H1 (cell line): ENCODE results near the gene PLA1A. TPM values are rescaled to one million over a fixed set of nuclear protein-coding genes. Genes with fewer than 3 reads are reported as not detected.

Experiments
- CTCF ChIA-PET: fragments of 300-600 bp; sonication (Branson Sonifier 250); formaldehyde crosslinking; loops from one replicate; lab custom pipeline; 2021; ENCODE audit not compliant: partially characterized antibody; lab: Charles Lee
- POLR2A ChIA-PET: fragments of 300-600 bp; sonication (Branson Sonifier 250); formaldehyde crosslinking; loops from one replicate; lab custom pipeline; 2021; ENCODE audit warnings: inconsistent platforms; ENCODE audit not compliant: partially characterized antibody; lab: Charles Lee
- DNase-seq, 2 experiments: peaks; one replicate each; pipeline versions ENCODE4 v3.0.0 to v3.0.0-alpha.2; 2010 to 2022; ENCODE audit warnings: low spot score in 2 of 2, low read depth in 1 of 2, mixed read lengths in 1 of 2
- FAIRE-seq: peaks from 2 replicates; lab custom pipeline; 2011; peaks lifted over from hg19 to GRCh38; lab: Jason Lieb, UNC
- H2AFZ ChIP-seq: 2 replicates; pipeline ENCODE4 v1.8.1; 2012; ENCODE audit warnings: low read length, inconsistent platforms
- H2AK5ac ChIP-seq: 2 replicates; pipeline ENCODE4 v1.6.1; 2013; ENCODE audit warnings: low read depth, low read length
- H2BK120ac ChIP-seq: replicated peaks from 2 replicates; pipeline ENCODE3; 2013; ENCODE audit warnings: low read depth, low read length, inconsistent platforms
- H2BK12ac ChIP-seq: 2 replicates; pipeline ENCODE4 v1.6.1; 2013; ENCODE audit warnings: low read depth, low read length
- H2BK15ac ChIP-seq: 2 replicates; pipeline ENCODE4 v1.6.1; 2013; ENCODE audit warnings: low read length
- H2BK20ac ChIP-seq: 2 replicates; pipeline ENCODE4 v1.6.1; 2013; ENCODE audit warnings: low read length
- H2BK5ac ChIP-seq: 2 replicates; pipeline ENCODE4 v1.6.1; 2013; ENCODE audit warnings: low read depth, low read length
- H3K14ac ChIP-seq: 2 replicates; pipeline ENCODE4 v1.6.1; 2013; ENCODE audit warnings: inconsistent platforms; ENCODE audit not compliant: insufficient read length
- H3K18ac ChIP-seq: 2 replicates; pipeline ENCODE4 v1.6.1; 2013; ENCODE audit warnings: low read length; ENCODE audit errors: extremely low read depth
- H3K23ac ChIP-seq: 2 replicates; pipeline ENCODE4 v1.6.1; 2013; ENCODE audit warnings: inconsistent platforms; ENCODE audit not compliant: insufficient read length
- H3K23me2 ChIP-seq: 2 replicates; pipeline ENCODE4 v1.6.1; 2013; ENCODE audit warnings: low read depth, low read length
- H3K27ac ChIP-seq: 2 replicates; pipeline ENCODE4 v1.6.1; 2011; ENCODE audit warnings: low read depth, low read length, inconsistent platforms
- H3K27me3 ChIP-seq, 4 experiments: replicated peaks in 1 of 4; 1 replicate in 1 of 4; 2 replicates in 3 of 4; pipeline versions ENCODE4 v1.6.1 to v1.8.1; 2011 to 2013; ENCODE audit warnings: low read length in 3 of 4, mild to moderate bottlenecking in 3 of 4, inconsistent platforms in 2 of 4, mixed read lengths in 2 of 4, moderate library complexity in 1 of 4; ENCODE audit not compliant: control insufficient read depth in 3 of 4, insufficient read depth in 3 of 4; ENCODE audit errors: extremely low read depth in 1 of 4
- H3K36me3 ChIP-seq, 4 experiments: 2 replicates each; pipeline versions ENCODE4 v1.6.1 to v1.8.1; 2011 to 2013; ENCODE audit warnings: mild to moderate bottlenecking in 4 of 4, low read length in 3 of 4, moderate library complexity in 2 of 4, control low read depth in 1 of 4, inconsistent platforms in 1 of 4; ENCODE audit not compliant: insufficient read depth in 4 of 4, control insufficient read depth in 2 of 4
- H3K4ac ChIP-seq: replicated peaks from 2 replicates; pipeline ENCODE3; 2013; ENCODE audit warnings: low read length, low read depth, mixed read lengths, inconsistent platforms; ENCODE audit not compliant: insufficient read length
- H3K4me1 ChIP-seq, 4 experiments: replicated peaks in 1 of 4; 1 replicate in 1 of 4; 2 replicates in 3 of 4; pipeline versions ENCODE4 v1.6.1 to v1.8.1; 2011 to 2013; ENCODE audit warnings: low read length in 3 of 4, inconsistent platforms in 2 of 4, mixed read lengths in 1 of 4; ENCODE audit not compliant: insufficient read depth in 4 of 4, control insufficient read depth in 3 of 4
- H3K4me2 ChIP-seq, 2 experiments: 2 replicates each; pipeline versions ENCODE4 v1.6.1 to v1.8.1; 2011 to 2013; ENCODE audit warnings: low read depth in 2 of 2, low read length in 2 of 2, control low read depth in 1 of 2, inconsistent platforms in 1 of 2, mild to moderate bottlenecking in 1 of 2; ENCODE audit not compliant: insufficient read depth in 1 of 2
- H3K4me3 ChIP-seq, 4 experiments: fragments of 200-600, 300-600 bp in 1 of 4; sonication (generic), shearing (Covaris generic), sonication (Bioruptor Twin) in 1 of 4; 2 replicates each; pipeline versions ENCODE4 v1.5.1 to v1.8.1; 2011 to 2016; ENCODE audit warnings: low read length in 4 of 4, low read depth in 3 of 4, control low read depth in 2 of 4, inconsistent platforms in 2 of 4, mild to moderate bottlenecking in 2 of 4, mixed read lengths in 1 of 4, moderate library complexity in 1 of 4; ENCODE audit not compliant: insufficient read depth in 2 of 4; ENCODE audit errors: extremely low read depth in 1 of 4
- H3K56ac ChIP-seq: replicated peaks from 2 replicates; pipeline ENCODE3; 2013; ENCODE audit warnings: low read depth, mild to moderate bottlenecking, mixed read lengths, low read length, inconsistent platforms; ENCODE audit not compliant: insufficient read length
- H3K79me1 ChIP-seq: 2 replicates; pipeline ENCODE4 v1.6.1; 2013; ENCODE audit warnings: low read depth, low read length, control low read depth
- H3K79me2 ChIP-seq, 2 experiments: 2 replicates each; pipeline versions ENCODE4 v1.6.1 to v1.8.1; 2012 to 2013; ENCODE audit warnings: low read length in 2 of 2, mild to moderate bottlenecking in 2 of 2, inconsistent platforms in 1 of 2; ENCODE audit not compliant: insufficient read depth in 2 of 2, control insufficient read depth in 1 of 2
- H3K9ac ChIP-seq, 4 experiments: replicated peaks in 1 of 4; 1 replicate in 1 of 4; 2 replicates in 3 of 4; pipeline versions ENCODE4 v1.6.1 to v1.8.1; 2011 to 2013; ENCODE audit warnings: low read depth in 3 of 4, low read length in 3 of 4, control low read depth in 2 of 4, mild to moderate bottlenecking in 2 of 4, moderate library complexity in 2 of 4, inconsistent platforms in 1 of 4; ENCODE audit errors: extremely low read depth in 1 of 4
- H3K9me3 ChIP-seq, 2 experiments: 2 replicates each; pipeline versions ENCODE4 v1.6.1 to v1.8.1; 2012 to 2013; ENCODE audit warnings: mild to moderate bottlenecking in 2 of 2, moderate library complexity in 2 of 2, control low read depth in 1 of 2, inconsistent platforms in 1 of 2, low read depth in 1 of 2, low read length in 1 of 2, mixed read lengths in 1 of 2; ENCODE audit not compliant: insufficient read depth in 2 of 2
- H4K20me1 ChIP-seq, 2 experiments: replicated peaks in 1 of 2; 2 replicates each; pipeline versions ENCODE3 to v1.8.1; 2011 to 2013; ENCODE audit warnings: inconsistent platforms in 2 of 2, low read length in 2 of 2, mild to moderate bottlenecking in 1 of 2; ENCODE audit not compliant: insufficient read depth in 2 of 2, control insufficient read depth in 1 of 2
- H4K5ac ChIP-seq: 2 replicates; pipeline ENCODE4 v1.6.1; 2013; ENCODE audit warnings: low read length, low read depth, mixed read lengths, inconsistent platforms; ENCODE audit not compliant: insufficient read length
- H4K8ac ChIP-seq: 2 replicates; pipeline ENCODE4 v1.8.0; 2013; ENCODE audit warnings: mild to moderate bottlenecking, moderate library complexity, low read length, inconsistent platforms; ENCODE audit not compliant: insufficient read depth; ENCODE audit errors: extremely low read depth
- H4K91ac ChIP-seq: replicated peaks from 2 replicates; pipeline ENCODE3; 2013; ENCODE audit warnings: low read length, mixed read lengths, inconsistent platforms; ENCODE audit not compliant: insufficient read length
- CHD1 ChIP-seq: IDR thresholded peaks from 2 replicates; pipeline ENCODE4 v1.6.1; 2012; ENCODE audit warnings: low read depth, low read length, improper control_type of control experiment
- HDAC6 ChIP-seq: IDR thresholded peaks from one replicate; pipeline ENCODE4 v1.7.1; 2012; ENCODE audit warnings: low read depth, mild to moderate bottlenecking, inconsistent platforms, low read length, moderate library complexity
- JUN ChIP-seq: IDR thresholded peaks from 2 replicates; pipeline ENCODE4 v1.6.1; 2011; ENCODE audit warnings: low read depth, mild to moderate bottlenecking, improper control_type of control experiment, low read length
- KDM1A ChIP-seq: fragments of 200-600, 300-600 bp; sonication (generic); IDR thresholded peaks from 2 replicates; pipeline ENCODE4 v1.7.1; 2016; ENCODE audit warnings: mild to moderate bottlenecking, low read length, borderline replicate concordance
- RNF2 ChIP-seq: fragments of 200-900, 300-1000 bp; sonication (generic); IDR thresholded peaks from 2 replicates; pipeline ENCODE4 v1.7.1; 2016; ENCODE audit warnings: borderline replicate concordance, low read depth, mild to moderate bottlenecking, antibody characterized with exemption, low read length; ENCODE audit not compliant: poor library complexity, severe bottlenecking; ENCODE audit errors: missing control alignments
- SIX5 ChIP-seq: IDR thresholded peaks from 2 replicates; pipeline ENCODE4 v1.6.1; 2011; ENCODE audit warnings: mild to moderate bottlenecking, low read depth, low read length
- WGBS, 2 experiments: shearing (Covaris generic) in 1 of 2; methylation state at CpG; one replicate each; pipeline versions ENCODE4 v1.1.6 to v1.1.7; 2013 to 2015; ENCODE audit warnings: low lambda C conversion rate in 2 of 2, mixed read lengths in 2 of 2, inconsistent platforms in 1 of 2, low coverage in 1 of 2, missing lambda C conversion rate in 1 of 2; ENCODE audit not compliant: insufficient replicate concordance in 2 of 2, insufficient coverage in 1 of 2, insufficient read length in 1 of 2; ENCODE audit errors: extremely low coverage in 1 of 2, missing lambda C conversion rate in 1 of 2; 5-methylcytosine and 5-hydroxymethylcytosine counted together
- polyA plus RNA-seq, 7 experiments: library from polyadenylated mRNA; depleted of rRNA in 3 of 7; stranded (reverse) in 5 of 7; unstranded in 2 of 7; fragments of >200 nt in 5 of 7; fragments of 200-250 nt in 2 of 7; gene quantifications; 1 replicate in 5 of 7; 2 replicates in 1 of 7; 4 replicates in 1 of 7; pipeline versions ENCODE4 v1.2.1 to v1.2.3, GENCODE V29; 2011 to 2013; ENCODE audit warnings: missing spikeins in 2 of 7, mixed read lengths in 2 of 7
- total RNA-seq: library from RNA; stranded (reverse); fragmentation: NEBNext Ultra II Directional; extraction: Animal tissue kit (Norgen Biotek cat#: 25700); gene quantifications from 2 replicates; pipeline ENCODE4 v1.2.1, GENCODE V29; 2021

PLA1A gene
- total and polyA plus RNA-seq, 2 of the 8 experiments (the other 6 are each of a cell fraction or from before 2014, with no cell fraction given), result not detected

- H2BK120ac ChIP-seq, result no peak overlapping the region
- H2BK12ac ChIP-seq, result no peak overlapping the region
- no peak overlapping the region for H2BK5ac ChIP-seq
- H4K5ac ChIP-seq, result no peak overlapping the region
- no peak for TF ChIP-seq HDAC6
- no peak for TF ChIP-seq KDM1A
- no peak for TF ChIP-seq SIX5
- TF ChIP-seq JUN, result no peak
- TF ChIP-seq CHD1, result no peak
- TF ChIP-seq RNF2, result no peak
- no peaks in the 10 kb centered on the region for H3K79me2 ChIP-seq
- H2BK15ac ChIP-seq, result no peak overlapping the region
- H4K20me1 ChIP-seq, result no peaks in the 10 kb centered on the region
- no peak overlapping the region for H3K4me2 ChIP-seq
- no peak overlapping the region for H4K8ac ChIP-seq
- H3K9me3 ChIP-seq, result no peaks in the 10 kb centered on the region
- H3K18ac ChIP-seq, result no peak overlapping the region
- H3K79me1 ChIP-seq, result no peaks in the 10 kb centered on the region
- no peak overlapping the region for H3K14ac ChIP-seq
- no peaks in the 10 kb centered on the region for H3K23me2 ChIP-seq
- no peak for FAIRE-seq
- no peak overlapping the region for H3K4me3 ChIP-seq
- no peak overlapping the region for H2AK5ac ChIP-seq
- no peak for DNase-seq
- 81% methylated on average over 3 of the region's 3 CpGs; no CpG with 5 or more reads in 1 of the 2 experiments for WGBS, 2 experiments
- no peak overlapping the region for H3K56ac ChIP-seq
- H3K4me1 ChIP-seq, result peaks cover 0 to 4% (median 0%) of the 10 kb centered on the region in 4 experiments; a peak in 2 of 7 replicates
- H4K91ac ChIP-seq, result no peak overlapping the region
- H2AFZ ChIP-seq, result no peak overlapping the region
- CTCF ChIA-PET, result interaction anchor here (0.6 to 1.8 kb wide), 3 partner anchors 11 to 41 kb away, joined by 3 to 9 read pairs (median 4); partner anchors contain the start of gene CD80
- no peak overlapping the region for H3K23ac ChIP-seq
- H3K36me3 ChIP-seq, result no peaks in the 10 kb centered on the region
- POLR2A ChIA-PET, result no interaction called here
- H2BK20ac ChIP-seq, result no peak overlapping the region
- no peak overlapping the region for H3K27ac ChIP-seq
- no peaks in the 10 kb centered on the region for H3K27me3 ChIP-seq
- H3K9ac ChIP-seq, result no peak overlapping the region
- no peak overlapping the region for H3K4ac ChIP-seq
These were observed 49.3 kb upstream of the PLA1A start for GRCh38 chr3:119548341-119548740.
